ENCODE data around the gene MCOLN1. TPM values are rescaled to one million over a fixed set of nuclear protein-coding genes. Genes with fewer than 3 reads are reported as not detected.
A peak's percentile ranks its signal among the peaks of the same experiment; 100 is the strongest.

The MCOLN1 gene
- total and polyA plus RNA-seq, 11 donors, result 12.1 to 49.7 (median 21.0) TPM

DNA sequence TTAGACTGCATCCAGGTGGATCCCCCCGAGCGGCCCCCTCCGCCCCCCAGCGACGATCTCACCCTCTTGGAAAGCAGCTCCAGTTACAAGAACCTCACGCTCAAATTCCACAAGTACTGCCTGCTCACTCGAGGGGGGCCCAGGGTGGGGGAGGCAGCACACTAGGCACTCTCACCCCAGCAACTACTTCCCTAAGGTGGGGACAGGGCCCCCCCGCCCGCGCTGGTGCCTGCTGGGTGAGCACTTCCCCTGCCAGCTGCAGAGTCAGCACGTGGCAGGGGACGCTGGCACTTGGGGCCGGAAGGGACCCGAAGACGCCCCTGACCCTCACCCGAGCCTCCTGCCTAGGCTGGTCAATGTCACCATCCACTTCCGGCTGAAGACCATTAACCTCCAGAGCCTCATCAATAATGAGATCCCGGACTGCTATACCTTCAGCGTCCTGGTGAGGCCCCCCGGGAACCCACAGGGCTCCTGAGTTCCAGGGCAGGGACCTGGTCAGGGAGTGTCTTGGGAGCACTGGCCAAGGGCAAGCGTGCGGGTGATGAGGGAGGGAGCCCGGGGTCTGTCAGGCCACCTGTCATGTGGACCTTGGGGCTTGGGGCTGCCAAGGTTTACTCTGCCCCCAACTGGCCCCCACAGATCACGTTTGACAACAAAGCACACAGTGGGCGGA, 5.2 kb downstream of the MCOLN1 start:
- 81 to 88% (median 83%) methylated on average over 13 to 25 of the region's 25 CpGs for WGBS, 4 donors
- peak overlapping the region in 1 of 12 donors; percentile 46 for H3K27ac ChIP-seq
- intact Hi-C loops (cut with DNase I), result loop anchor here in 1 of 10 donors (10.0 kb wide), 1 partner anchor 133 kb away; no protein-coding TSS in a partner anchor

DNA sequence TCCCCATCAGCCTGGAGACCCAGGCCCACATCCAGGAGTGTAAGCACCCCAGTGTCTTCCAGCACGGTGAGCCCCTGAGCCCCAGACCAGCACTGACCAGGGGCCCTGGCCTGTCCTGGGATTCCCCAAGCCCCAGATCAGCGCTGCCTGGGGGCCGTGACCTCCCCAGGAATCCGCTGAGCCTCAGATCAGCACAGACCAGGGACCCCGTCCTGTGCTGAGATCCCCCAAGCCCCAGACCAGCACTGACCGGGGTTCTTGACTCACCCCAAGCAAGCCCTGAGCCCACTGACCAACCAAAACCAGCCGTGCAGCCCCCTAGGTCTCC, 5.7 kb downstream of the MCOLN1 start:
- Histone ChIP-seq H3K4me3 (no peak overlapping the region), H3K27ac (no peak overlapping the region), H3K4me1 (peaks cover 0 to 33% (median 8%) of the 10 kb centered on the region in 12 donors), H3K9me3 (no peaks in the 10 kb centered on the region), H3K36me3 (peaks cover 0 to 69% (median 40%) of the 10 kb centered on the region in 9 donors), H3K27me3 (no peaks in the 10 kb centered on the region)
- TF ChIP-seq POLR2A (IDR thresholded peaks at IDR 0.05), result no peak
- TF ChIP-seq, protein P1, sequence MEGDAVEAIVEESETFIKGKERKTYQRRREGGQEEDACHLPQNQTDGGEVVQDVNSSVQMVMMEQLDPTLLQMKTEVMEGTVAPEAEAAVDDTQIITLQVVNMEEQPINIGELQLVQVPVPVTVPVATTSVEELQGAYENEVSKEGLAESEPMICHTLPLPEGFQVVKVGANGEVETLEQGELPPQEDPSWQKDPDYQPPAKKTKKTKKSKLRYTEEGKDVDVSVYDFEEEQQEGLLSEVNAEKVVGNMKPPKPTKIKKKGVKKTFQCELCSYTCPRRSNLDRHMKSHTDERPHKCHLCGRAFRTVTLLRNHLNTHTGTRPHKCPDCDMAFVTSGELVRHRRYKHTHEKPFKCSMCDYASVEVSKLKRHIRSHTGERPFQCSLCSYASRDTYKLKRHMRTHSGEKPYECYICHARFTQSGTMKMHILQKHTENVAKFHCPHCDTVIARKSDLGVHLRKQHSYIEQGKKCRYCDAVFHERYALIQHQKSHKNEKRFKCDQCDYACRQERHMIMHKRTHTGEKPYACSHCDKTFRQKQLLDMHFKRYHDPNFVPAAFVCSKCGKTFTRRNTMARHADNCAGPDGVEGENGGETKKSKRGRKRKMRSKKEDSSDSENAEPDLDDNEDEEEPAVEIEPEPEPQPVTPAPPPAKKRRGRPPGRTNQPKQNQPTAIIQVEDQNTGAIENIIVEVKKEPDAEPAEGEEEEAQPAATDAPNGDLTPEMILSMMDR (IDR thresholded peaks at IDR 0.05), result no peak
- DNase-seq, result no peak
- intact Hi-C loops (cut with DNase I), result loop anchor here in 1 of 10 donors (10.0 kb wide), 1 partner anchor 133 kb away; no protein-coding TSS in a partner anchor
- no peak for ATAC-seq
- WGBS, 4 donors, result 91 to 93% (median 92%) methylated on average over 4 to 7 of the region's 7 CpGs

More for the DNA sequence above, 5.2 kb downstream of the MCOLN1 start:
- no peak overlapping the region for H3K4me3 ChIP-seq
- peaks cover 0 to 33% (median 12%) of the 10 kb centered on the region in 12 donors for H3K4me1 ChIP-seq
- ATAC-seq (peak in 3 of 4 donors; percentile 21 to 55 (median 54)), DNase-seq (peak in 3 of 5 donors; percentile 62 to 82 (median 78))
- TF ChIP-seq, protein P1 (IDR thresholded peaks at IDR 0.05), result no peak
- TF ChIP-seq POLR2A (IDR thresholded peaks at IDR 0.05), result no peak
- H3K36me3 ChIP-seq, result peaks cover 0 to 69% (median 40%) of the 10 kb centered on the region in 9 donors
- no peaks in the 10 kb centered on the region for H3K9me3 ChIP-seq
- no peaks in the 10 kb centered on the region for H3K27me3 ChIP-seq

DNA sequence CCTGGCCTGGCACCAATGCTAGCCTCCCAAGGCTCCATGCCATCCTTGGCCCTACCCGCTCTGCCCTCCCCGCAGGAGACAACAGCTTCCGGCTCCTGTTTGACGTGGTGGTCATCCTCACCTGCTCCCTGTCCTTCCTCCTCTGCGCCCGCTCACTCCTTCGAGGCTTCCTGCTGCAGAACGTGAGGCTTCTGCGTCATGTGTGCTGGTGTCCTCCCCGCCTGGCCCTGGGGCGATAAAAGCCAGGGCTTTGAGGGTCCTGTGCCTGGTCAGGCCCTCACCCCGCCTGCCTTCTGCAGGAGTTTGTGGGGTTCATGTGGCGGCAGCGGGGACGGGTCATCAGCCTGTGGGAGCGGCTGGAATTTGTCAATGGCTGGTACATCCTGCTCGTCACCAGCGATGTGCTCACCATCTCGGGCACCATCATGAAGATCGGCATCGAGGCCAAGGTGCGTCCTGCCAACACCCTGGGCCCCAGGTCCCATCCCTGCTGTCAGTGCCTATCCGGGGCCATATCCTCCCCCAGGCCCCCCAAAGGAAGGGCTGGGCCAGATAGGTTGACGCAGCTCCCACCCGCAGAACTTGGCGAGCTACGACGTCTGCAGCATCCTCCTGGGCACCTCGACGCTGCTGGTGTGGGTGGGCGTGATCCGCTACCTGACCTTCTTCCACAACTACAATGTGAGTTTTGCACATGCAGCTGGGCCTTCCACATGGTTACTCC, 6.3 kb downstream of the MCOLN1 start:
- 89 to 94% (median 93%) methylated on average over 24 to 32 of the region's 32 CpGs for WGBS, 4 donors
- Histone ChIP-seq H3K4me3 (no peak overlapping the region), H3K27me3 (no peaks in the 10 kb centered on the region), H3K27ac (no peak overlapping the region), H3K9me3 (no peaks in the 10 kb centered on the region), H3K36me3 (peaks cover 0 to 69% (median 40%) of the 10 kb centered on the region in 9 donors), H3K4me1 (peaks cover 0 to 33% (median 5%) of the 10 kb centered on the region in 12 donors)
- intact Hi-C loops (cut with DNase I), result loop anchor here in 1 of 10 donors (10.0 kb wide), 1 partner anchor 134 kb away; no protein-coding TSS in a partner anchor
- ATAC-seq, result no peak
- TF ChIP-seq POLR2A (IDR thresholded peaks at IDR 0.05), result no peak
- TF ChIP-seq, protein P1 (IDR thresholded peaks at IDR 0.05), result no peak
- DNase-seq, result peak in 1 of 5 donors; percentile 51

DNA sequence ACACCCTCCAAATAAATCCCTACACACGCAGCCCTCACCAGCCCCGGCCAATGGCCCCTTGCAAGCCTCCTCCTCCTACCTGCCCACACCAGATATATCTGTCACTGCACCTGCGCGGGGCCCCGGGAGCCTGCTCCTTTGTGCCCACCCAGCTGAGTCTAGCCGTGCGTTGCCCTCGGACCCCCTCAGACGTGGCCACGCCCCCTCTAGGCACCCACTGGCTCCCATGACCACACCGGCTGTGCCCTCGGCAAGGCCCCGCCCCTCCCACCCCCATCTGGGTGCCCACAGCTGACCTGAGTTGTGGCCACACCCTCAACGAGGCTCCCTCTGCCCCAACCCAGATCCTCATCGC, 6.8 kb downstream of the MCOLN1 start:
- Histone ChIP-seq H3K27ac (no peak overlapping the region), H3K4me3 (no peak overlapping the region), H3K9me3 (no peaks in the 10 kb centered on the region), H3K36me3 (peaks cover 0 to 68% (median 40%) of the 10 kb centered on the region in 9 donors), H3K27me3 (no peaks in the 10 kb centered on the region), H3K4me1 (peaks cover 0 to 28% (median 4%) of the 10 kb centered on the region in 12 donors)
- DNase-seq (peak in 1 of 5 donors; percentile 50), ATAC-seq (no peak)
- WGBS, 4 donors, result 85 to 88% (median 88%) methylated on average over 9 to 15 of the region's 15 CpGs
- intact Hi-C loops (cut with DNase I), result loop anchor here in 1 of 10 donors (10.0 kb wide), 1 partner anchor 134 kb away; no protein-coding TSS in a partner anchor
- TF ChIP-seq, protein P1 (IDR thresholded peaks at IDR 0.05), result no peak
- no peak for TF ChIP-seq POLR2A (IDR thresholded peaks at IDR 0.05)
